BLaER1 treated with 17β-estradiol and CSF1 and Interleukin-3, amounts not matched to agents 10 nM and 100 nM (cell line): ENCODE measurements around the gene KRTAP10-7.

ENCODE experiments used
- H3K27ac ChIP-seq, 11 experiments: shearing (Covaris generic); formaldehyde crosslinking; 2 replicates each; pipeline ENCODE4 v1.8.1; 2022
- H3K27me3 ChIP-seq, 11 experiments: shearing (Covaris generic); formaldehyde crosslinking; 2 replicates each; pipeline ENCODE4 v1.8.1; 2022
- H3K36me3 ChIP-seq, 11 experiments: shearing (Covaris generic); formaldehyde crosslinking; 2 replicates each; pipeline ENCODE4 v1.8.1; 2022
- H3K4me1 ChIP-seq, 10 experiments: shearing (Covaris generic); formaldehyde crosslinking; 2 replicates each; pipeline ENCODE4 v1.8.1; 2022
- H3K4me2 ChIP-seq, 11 experiments: shearing (Covaris generic); formaldehyde crosslinking; 2 replicates each; pipeline ENCODE4 v1.8.1; 2022
- H3K4me3 ChIP-seq, 10 experiments: shearing (Covaris generic); formaldehyde crosslinking; 2 replicates each; pipeline ENCODE4 v1.8.1; 2022
- H3K9ac ChIP-seq, 11 experiments: shearing (Covaris generic); formaldehyde crosslinking; 2 replicates each; pipeline ENCODE4 v1.8.1; 2022
- H3K9me3 ChIP-seq, 11 experiments: shearing (Covaris generic); formaldehyde crosslinking; replicated peaks in 1 of 11; 2 replicates each; pipeline ENCODE4 v1.8.1; 2022
- H4K20me1 ChIP-seq, 11 experiments: shearing (Covaris generic); formaldehyde crosslinking; 2 replicates each; pipeline ENCODE4 v1.8.1; 2022
- Cebpa-rat ChIP-seq, 11 experiments: shearing (Covaris generic); IDR thresholded peaks; 2 replicates each; pipeline ENCODE4 v1.8.1; 2022

KRTAP10-7 gene

GRCh38 chr21:44650973-44651675 lies 50.7 kb downstream of the KRTAP10-7 start:
- Histone ChIP-seq H3K4me3 (no peak overlapping the region), H4K20me1 (no peaks in the 10 kb centered on the region), H3K9ac (no peak overlapping the region), H3K4me2 (peak overlapping the region in 7 of 11 experiments; percentile 15 to 45 (median 20); a peak in 10 of 22 replicates), H3K4me1 (peaks cover 0 to 72% (median 53%) of the 10 kb centered on the region in 10 experiments; a peak in 17 of 20 replicates), H3K27ac (0 out of 22 replicates have a peak overlapping the region, but pooled peaks of 1 of the 11 experiments have one; percentile 13), H3K27me3 (no peaks in the 10 kb centered on the region), H3K36me3 (peaks cover 0 to 1% (median 0%) of the 10 kb centered on the region in 11 experiments; a peak in 2 of 22 replicates), H3K9me3 (peaks cover 23 to 69% (median 54%) of the 10 kb centered on the region in 11 experiments)
- TF ChIP-seq Cebpa-rat (IDR thresholded peaks at IDR 0.05): no peak
